Activated CD4-positive, alpha-beta T cell treated with anti-CD3 and anti-CD28 coated beads, Interleukin-2, amount 10 ng/mL, durations not matched to agents 24 days and 14 days (primary cell): Measurements from ENCODE around the gene RNF26. TPM values are rescaled to one million over a fixed set of nuclear protein-coding genes. Genes with fewer than 3 reads are reported as not detected.

Source experiments
- DNase-seq: peaks from one replicate; pipeline ENCODE4 v3.0.0; 2022
- H3K27ac Mint-ChIP-seq: one replicate; pipeline ENCODE4 v1.8.0; 2022; ENCODE audit warnings: mild to moderate bottlenecking, mixed read lengths
- H3K27me3 Mint-ChIP-seq: one replicate; pipeline ENCODE4 v1.8.0; 2022; ENCODE audit warnings: mixed read lengths
- H3K36me3 Mint-ChIP-seq: one replicate; pipeline ENCODE4 v1.8.0; 2022; ENCODE audit warnings: low read depth, mild to moderate bottlenecking, mixed read lengths
- H3K4me1 Mint-ChIP-seq: one replicate; pipeline ENCODE4 v1.8.0; 2021; ENCODE audit warnings: mixed read lengths
- H3K4me3 Mint-ChIP-seq: one replicate; pipeline ENCODE4 v1.8.0; 2022; ENCODE audit warnings: mild to moderate bottlenecking, moderate library complexity, mixed read lengths
- H3K9me3 Mint-ChIP-seq: one replicate; pipeline ENCODE4 v1.8.0; 2021; ENCODE audit warnings: mixed read lengths
- intact Hi-C: fragments of 100-400 bp; cut with micrococcal nuclease; formaldehyde crosslinking; loops from one replicate; pipeline ENCODE4 v1.15.1; 2023
- total RNA-seq: library from RNA; stranded (reverse); gene quantifications from 2 replicates; pipeline ENCODE4 v1.2.3, GENCODE V29; 2022

RNF26 gene
- total RNA-seq, 1 donor from 2014 or later = 26.5 TPM

DNA sequence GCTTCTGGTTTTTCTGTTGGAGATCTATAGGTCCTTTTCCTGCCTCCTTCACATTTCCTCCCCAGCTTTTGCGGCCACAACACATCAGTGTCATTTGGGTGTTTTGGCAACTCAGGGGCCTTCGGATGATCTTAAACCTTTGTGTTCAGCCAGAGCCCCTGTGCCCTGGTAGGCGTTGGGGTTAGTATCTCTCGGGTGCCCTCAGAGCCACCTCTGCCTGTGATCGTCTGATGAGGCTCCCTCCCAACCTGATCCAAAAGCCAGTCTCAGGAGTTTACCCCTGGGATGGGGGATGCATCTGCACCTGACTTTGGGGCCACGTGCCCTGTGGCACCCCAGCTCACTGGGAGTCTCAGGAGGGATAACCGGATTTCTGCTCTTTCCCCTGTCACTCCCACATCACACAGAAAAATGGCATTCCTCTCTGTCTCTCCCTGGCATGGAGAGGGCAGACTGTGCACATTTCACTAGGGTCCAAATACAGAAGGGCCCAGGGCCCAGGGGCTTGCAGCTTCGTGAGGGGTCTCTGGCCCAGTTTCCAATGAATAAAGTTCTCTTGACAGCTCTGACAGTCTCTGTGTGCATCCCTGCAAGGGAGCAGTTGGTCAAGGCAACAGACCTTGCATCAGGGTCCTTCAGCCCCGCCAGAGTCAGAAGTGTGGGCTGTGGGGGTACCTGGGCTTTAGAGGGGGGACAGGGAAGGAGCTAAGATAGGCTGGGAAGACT lies 2.6 kb downstream of the RNF26 start:
- no peaks in the 10 kb centered on the region for H3K9me3 Mint-ChIP-seq
- peaks cover 35% of the 10 kb centered on the region for H3K4me1 Mint-ChIP-seq
- intact Hi-C loops = loop anchor here (5.0 kb wide), 1 partner anchor 425 kb away; no protein-coding TSS in a partner anchor
- H3K27me3 Mint-ChIP-seq = peaks cover 24% of the 10 kb centered on the region
- DNase-seq = no peak
- H3K4me3 Mint-ChIP-seq = peak overlapping the region; percentile 74
- no peak overlapping the region for H3K27ac Mint-ChIP-seq
- H3K36me3 Mint-ChIP-seq = peaks cover 17% of the 10 kb centered on the region

- Mint-ChIP-seq H3K9me3 (no peaks in the 10 kb centered on the region), H3K4me3 (no peak overlapping the region), H3K4me1 (peaks cover 34% of the 10 kb centered on the region), H3K36me3 (peaks cover 17% of the 10 kb centered on the region), H3K27me3 (peaks cover 30% of the 10 kb centered on the region), H3K27ac (no peak overlapping the region)
- intact Hi-C loops = loop anchor here (1.0 to 5.0 kb wide), 3 partner anchors 16 to 425 kb away; partner anchors contain the start of gene CBL
- no peak for DNase-seq
Measured at GRCh38 chr11:119337581-119338317, 3.4 kb downstream of the RNF26 start.

GRCh38 chr11:119338318-119338890 lies 4.1 kb downstream of the RNF26 start:
- Mint-ChIP-seq H3K36me3 (peaks cover 17% of the 10 kb centered on the region), H3K4me3 (peak overlapping the region; percentile 41), H3K27ac (no peak overlapping the region), H3K9me3 (no peaks in the 10 kb centered on the region), H3K4me1 (peaks cover 31% of the 10 kb centered on the region), H3K27me3 (peaks cover 37% of the 10 kb centered on the region)
- intact Hi-C loops = loop anchor here (1.0 to 5.0 kb wide), 3 partner anchors 17 to 426 kb away; partner anchors contain the start of gene CBL
- DNase-seq = peak; percentile 92

GRCh38 chr11:119338965-119339588 lies 4.8 kb downstream of the RNF26 start:
- H3K4me3 Mint-ChIP-seq = peak overlapping the region; percentile 65
- no peak for DNase-seq
- peaks cover 17% of the 10 kb centered on the region for H3K36me3 Mint-ChIP-seq
- peaks cover 26% of the 10 kb centered on the region for H3K4me1 Mint-ChIP-seq
- H3K9me3 Mint-ChIP-seq = no peaks in the 10 kb centered on the region
- H3K27me3 Mint-ChIP-seq = peaks cover 40% of the 10 kb centered on the region
- H3K27ac Mint-ChIP-seq = no peak overlapping the region
- intact Hi-C loops = loop anchor here (1.0 to 5.0 kb wide), 3 partner anchors 18 to 427 kb away; partner anchors contain the start of gene CBL

DNA sequence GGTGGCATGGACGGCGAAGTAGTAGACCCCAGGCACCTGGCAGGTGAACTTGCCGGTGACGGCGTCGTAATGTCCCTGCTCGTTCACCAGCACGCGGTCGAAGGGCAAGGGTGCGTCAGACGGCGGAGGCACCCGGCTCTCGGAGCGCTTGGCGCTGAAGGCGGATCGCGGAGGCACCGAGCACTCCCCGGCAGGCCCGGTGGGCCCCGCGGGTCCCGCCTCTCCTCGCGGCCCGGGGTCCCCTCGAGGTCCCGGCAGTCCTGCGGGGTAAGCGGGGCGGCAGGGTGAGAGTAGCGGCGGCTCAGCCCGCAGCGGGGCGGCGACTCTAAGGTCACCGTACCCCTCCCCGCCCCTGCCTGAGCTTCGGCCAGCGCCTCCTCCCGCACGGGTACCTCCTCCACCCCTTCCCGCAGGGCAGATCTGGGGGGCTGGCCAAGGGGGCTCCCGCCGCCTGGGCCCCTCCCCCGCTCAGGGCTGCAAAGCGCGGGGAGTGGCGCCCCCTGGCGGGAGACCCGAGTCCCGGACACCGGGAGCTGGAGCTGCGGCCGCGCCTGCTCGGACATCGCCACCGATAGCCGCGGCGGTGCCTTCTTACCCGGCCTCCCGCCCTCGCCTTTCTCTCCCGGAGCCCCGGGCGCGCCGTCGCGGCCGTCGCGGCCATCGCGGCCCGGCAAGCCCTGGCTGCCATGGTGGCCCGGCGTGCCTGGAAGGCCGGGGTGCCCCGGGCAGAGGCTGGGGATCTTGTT lies 5.4 kb downstream of the RNF26 start:
- Mint-ChIP-seq H3K9me3 (no peaks in the 10 kb centered on the region), H3K4me1 (peaks cover 24% of the 10 kb centered on the region), H3K36me3 (peaks cover 15% of the 10 kb centered on the region), H3K27ac (no peak overlapping the region), H3K27me3 (peaks cover 41% of the 10 kb centered on the region), H3K4me3 (peak overlapping the region; percentile 65)
- intact Hi-C loops = loop anchor here (5.0 kb wide), 1 partner anchor 427 kb away; no protein-coding TSS in a partner anchor
- peak; percentile 87 for DNase-seq

DNA sequence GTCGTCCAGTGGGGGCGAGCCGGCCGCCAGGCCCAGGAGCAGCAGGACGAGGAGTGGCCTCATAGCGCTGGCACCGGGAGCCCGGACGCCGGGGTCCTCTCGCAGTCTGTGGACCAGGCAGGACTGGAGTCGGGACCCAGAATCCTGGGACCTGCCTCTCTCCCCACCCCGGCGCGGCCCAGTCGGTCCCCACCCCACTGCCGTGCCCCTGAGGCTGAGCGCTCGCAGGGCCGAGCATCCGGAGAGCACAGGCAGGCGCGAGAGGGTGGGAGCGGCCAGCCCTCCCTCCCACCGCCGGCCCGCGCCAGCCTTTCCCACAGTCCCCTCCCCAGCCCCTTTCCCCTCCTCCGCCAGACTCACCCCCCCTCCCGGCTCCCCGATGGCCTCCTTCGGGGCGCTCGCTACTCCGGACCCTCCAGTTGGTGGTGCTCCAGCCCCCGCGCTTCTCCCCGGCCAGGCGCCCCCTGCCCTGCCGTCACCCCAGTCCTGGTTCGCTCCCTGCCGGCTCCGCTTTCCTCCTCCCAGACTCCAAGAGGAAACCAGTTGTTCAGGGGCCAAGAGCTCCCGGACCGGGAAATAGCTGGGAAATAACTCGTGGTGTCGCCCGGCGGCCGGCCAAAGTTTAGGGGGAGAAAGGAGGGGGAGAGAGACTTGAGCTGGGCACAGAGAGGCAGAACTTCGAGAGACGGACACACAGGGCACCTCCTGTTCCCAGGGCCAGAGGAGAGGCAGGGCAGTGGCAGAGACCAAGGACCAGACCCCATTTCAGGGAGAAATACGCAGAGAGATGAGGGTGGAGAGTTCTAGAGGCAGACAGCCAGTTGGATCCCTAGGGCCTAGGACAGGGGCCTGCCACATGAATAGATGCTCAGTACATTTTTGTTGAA lies 6.3 kb downstream of the RNF26 start, which contains the start of gene C1QTNF5:
TSS of gene C1QTNF5 (minus strand) at position 549 of the 887 bp plus-strand sequence. CDS start at position 63, 486 bp downstream.
- Mint-ChIP-seq H3K4me3 (no peak within 1 kb of the TSS), H3K9me3 (no peaks in the 10 kb centered on the region), H3K27me3 (peaks cover 46% of the 10 kb centered on the region), H3K36me3 (peaks cover 15% of the 10 kb centered on the region), H3K27ac (no peak within 1 kb of the TSS), H3K4me1 (peaks cover 22% of the 10 kb centered on the region)
- intact Hi-C loops = no loop called here
- no peak for DNase-seq

DNA sequence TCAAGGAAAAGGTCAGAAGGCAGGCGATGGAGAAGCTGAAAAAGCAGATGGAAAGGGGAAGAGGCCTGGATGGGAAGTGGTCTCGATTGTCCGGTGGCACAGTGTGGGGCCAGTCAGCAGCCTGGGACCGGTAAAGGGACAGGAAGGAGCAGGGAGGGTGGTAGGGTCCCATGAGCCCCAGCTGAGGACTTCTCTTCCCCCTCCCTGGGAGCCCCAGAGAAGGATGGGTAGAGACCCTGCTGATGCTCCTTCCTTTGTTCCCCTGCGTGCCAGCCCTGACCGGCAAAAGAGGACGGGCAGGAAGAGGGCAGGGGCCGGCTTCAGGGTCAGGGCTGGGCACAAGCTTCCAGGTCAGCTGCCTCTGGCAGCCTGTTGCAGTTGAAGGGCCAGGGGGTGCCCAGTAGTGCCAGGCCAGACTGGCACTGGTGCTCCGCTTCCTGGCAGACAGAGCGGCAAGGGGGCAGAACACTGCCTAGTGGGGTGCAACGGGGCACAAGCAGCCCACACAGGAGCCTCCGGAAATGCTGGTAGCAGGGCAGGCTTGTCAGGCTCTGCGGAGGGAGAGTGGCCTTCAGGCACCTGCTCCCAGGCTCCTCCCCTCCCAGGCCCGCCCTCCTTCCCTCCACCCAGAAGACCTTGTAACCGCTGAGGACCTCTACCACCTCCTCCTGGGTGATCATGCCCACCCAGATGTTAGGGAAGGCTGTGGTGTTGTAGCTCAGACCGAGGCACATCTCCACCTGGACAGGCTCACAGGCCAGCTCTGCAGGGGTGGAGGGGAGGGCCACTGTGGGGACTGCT lies 7.1 kb downstream of the RNF26 start:
- DNase-seq = no peak
- peaks cover 11% of the 10 kb centered on the region for H3K36me3 Mint-ChIP-seq
- H3K4me3 Mint-ChIP-seq = no peak overlapping the region
- H3K9me3 Mint-ChIP-seq = no peaks in the 10 kb centered on the region
- H3K4me1 Mint-ChIP-seq = peaks cover 14% of the 10 kb centered on the region
- intact Hi-C loops = no loop called here
- H3K27me3 Mint-ChIP-seq = peaks cover 46% of the 10 kb centered on the region
- H3K27ac Mint-ChIP-seq = no peak overlapping the region

DNA sequence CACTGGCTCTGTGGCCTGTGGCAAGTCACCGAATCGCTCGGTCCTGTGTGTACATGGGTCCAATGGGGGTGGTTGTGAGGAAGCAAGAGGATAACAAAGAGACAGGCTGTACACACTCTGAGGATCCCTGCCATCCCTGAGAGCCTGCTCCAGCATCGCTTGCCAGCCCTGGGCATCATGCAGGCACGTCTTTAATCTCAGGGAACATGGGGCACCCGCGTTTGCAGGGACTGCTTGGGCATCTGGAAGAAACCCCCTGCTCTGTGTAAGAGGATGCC lies 7.6 kb downstream of the RNF26 start:
- Mint-ChIP-seq H3K4me1 (peaks cover 10% of the 10 kb centered on the region), H3K4me3 (no peak overlapping the region), H3K27me3 (peaks cover 49% of the 10 kb centered on the region), H3K27ac (no peak overlapping the region), H3K36me3 (peaks cover 6% of the 10 kb centered on the region), H3K9me3 (no peaks in the 10 kb centered on the region)
- no peak for DNase-seq
- intact Hi-C loops = no loop called here

DNA sequence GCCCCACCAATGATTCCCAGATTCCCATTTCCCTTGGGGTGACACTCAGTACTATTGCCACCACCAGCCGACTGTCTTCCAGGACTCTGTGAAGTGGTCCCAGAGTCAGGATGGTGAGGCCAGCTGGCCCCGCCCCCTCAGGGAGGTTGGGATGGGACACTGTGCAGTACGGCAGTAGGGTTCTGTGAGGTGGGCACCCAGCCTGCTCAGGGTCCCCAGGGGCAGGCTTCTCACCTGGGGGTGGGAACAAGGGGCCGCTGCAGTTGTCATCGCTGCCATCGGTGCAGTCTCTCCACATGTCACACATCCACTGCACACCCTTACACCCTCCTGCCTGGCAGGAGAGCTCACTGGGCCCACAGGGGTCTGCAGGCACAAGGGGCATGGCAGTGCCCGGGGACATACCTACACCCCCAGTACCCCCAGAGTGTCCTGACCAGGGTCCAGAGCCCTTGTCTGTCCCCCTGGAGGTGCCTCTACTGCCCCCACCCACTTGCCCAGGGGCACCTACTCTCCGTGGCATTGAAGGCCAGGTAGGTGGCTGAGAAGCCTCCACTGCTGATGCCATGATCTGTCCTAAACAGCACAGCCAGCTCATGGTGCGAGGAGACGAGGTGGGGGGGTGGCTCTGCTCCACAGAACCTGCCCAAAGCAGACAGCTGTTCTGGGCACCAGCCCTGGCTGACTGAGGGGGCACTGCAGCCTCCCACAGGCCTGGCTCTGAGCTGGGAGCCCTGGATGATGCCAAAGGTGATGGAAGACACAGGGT lies 8.2 kb downstream of the RNF26 start:
- intact Hi-C loops = no loop called here
- Mint-ChIP-seq H3K36me3 (peaks cover 5% of the 10 kb centered on the region), H3K27ac (no peak overlapping the region), H3K9me3 (no peaks in the 10 kb centered on the region), H3K4me1 (peaks cover 8% of the 10 kb centered on the region), H3K4me3 (no peak overlapping the region), H3K27me3 (peaks cover 53% of the 10 kb centered on the region)
- DNase-seq = no peak

GRCh38 chr11:119343726-119344125 lies 9.4 kb downstream of the RNF26 start:
- no peak overlapping the region for H3K4me3 Mint-ChIP-seq
- intact Hi-C loops = no loop called here
- DNase-seq = no peak
- H3K27ac Mint-ChIP-seq = no peak overlapping the region
- H3K9me3 Mint-ChIP-seq = no peaks in the 10 kb centered on the region
- H3K4me1 Mint-ChIP-seq = peaks cover 3% of the 10 kb centered on the region
- H3K27me3 Mint-ChIP-seq = peaks cover 50% of the 10 kb centered on the region
- peaks cover 2% of the 10 kb centered on the region for H3K36me3 Mint-ChIP-seq

DNA sequence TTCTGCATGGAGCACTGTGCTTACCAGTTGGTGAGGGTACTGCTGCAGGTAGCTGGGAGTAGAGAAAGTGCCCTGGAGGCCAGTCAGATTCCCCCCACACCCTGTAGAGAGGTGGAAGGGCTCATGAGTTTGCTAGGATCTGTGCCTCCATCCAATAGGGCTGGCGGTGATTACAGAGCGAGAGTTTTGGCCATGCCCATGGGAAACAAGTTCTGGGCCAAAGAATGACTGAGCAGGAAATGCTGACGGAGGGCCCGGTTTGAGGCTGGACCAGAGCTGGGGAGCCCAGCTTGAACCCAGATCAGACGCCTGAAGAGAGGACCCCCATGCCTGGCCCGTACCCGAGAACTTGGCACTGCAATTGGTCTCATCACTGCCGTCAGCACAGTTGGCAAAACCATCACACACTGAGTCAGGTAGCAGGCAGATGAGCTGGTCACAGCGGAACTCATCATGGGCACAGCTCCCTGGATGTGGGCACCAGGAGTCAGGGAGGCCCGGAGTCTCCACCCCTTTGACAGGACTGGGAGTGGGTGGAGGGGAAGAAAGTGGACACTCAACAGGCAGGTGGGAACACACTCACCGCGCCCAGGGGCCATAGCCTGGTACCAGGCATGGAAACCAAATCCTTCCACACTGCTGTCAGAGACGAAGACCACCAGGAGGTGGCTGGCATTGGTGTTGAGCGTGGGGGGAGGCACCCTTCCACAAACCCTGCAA lies 10.1 kb downstream of the RNF26 start:
- H3K4me1 Mint-ChIP-seq = peaks cover under 1% of the 10 kb centered on the region

More for the DNA sequence above, 10.1 kb downstream of the RNF26 start:
- Mint-ChIP-seq H3K27ac (no peak overlapping the region), H3K4me3 (no peak overlapping the region), H3K9me3 (no peaks in the 10 kb centered on the region), H3K36me3 (no peaks in the 10 kb centered on the region), H3K27me3 (peaks cover 42% of the 10 kb centered on the region)
- DNase-seq = no peak
- intact Hi-C loops = no loop called here
